ENCODE measurements around the gene ATF2.

The ATF2 gene

DNA sequence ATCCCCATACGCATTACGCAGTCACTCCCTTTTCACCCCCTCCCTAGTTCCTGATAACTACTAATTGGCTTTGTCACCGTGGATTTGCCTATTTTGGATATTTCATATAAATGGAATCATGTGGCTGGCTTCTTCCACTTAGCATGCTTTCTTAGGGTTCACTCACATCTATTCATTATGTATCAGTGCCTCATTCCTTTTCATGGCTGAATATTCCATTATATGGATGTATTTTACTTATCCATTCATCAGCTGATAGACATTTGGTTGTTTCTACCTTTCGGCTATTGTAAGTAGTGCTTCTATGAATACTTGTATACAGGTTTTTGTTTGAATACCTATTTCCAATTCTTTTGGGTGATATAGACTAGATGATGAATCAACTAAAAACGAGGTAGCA, 8.6 kb upstream of the ATF2 start:
- no peak for DNase-seq (ENCODE audit: low read depth)
- in situ Hi-C loops (cut with HindIII; ENCODE audit: low sequenced_read_pairs) = no loop called here
- no peak overlapping the region for H3K4me3 ChIP-seq (ENCODE audit: low read depth, low read length)
- TF ChIP-seq CTCF (IDR thresholded peaks at IDR 0.05; ENCODE audit: low read depth, low read length, missing control alignments) = no peak

DNA sequence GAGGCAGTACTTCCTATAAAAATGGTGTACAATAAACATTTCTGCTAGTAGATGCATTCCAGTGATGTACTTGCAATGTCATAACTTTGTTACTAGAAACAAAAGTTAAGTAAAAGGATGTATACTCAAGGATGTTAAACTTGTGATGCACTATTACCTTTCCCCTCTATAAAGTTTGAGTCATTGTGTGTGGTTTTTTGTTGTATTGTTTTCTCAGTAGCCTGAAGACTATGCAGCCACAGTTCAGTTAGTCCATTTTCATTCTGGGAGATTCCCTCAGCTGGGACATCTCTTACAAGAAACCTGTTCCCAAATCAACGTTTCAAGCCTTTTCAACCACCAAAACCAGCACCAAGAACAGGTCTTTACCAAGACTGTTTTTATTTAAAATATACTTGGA, 7.9 kb upstream of the ATF2 start:
- TF ChIP-seq CTCF (IDR thresholded peaks at IDR 0.05; ENCODE audit: low read depth, low read length, missing control alignments) = no peak
- in situ Hi-C loops (cut with HindIII; ENCODE audit: low sequenced_read_pairs) = no loop called here
- H3K4me3 ChIP-seq (ENCODE audit: low read depth, low read length) = no peak overlapping the region
- no peak for DNase-seq (ENCODE audit: low read depth)

DNA sequence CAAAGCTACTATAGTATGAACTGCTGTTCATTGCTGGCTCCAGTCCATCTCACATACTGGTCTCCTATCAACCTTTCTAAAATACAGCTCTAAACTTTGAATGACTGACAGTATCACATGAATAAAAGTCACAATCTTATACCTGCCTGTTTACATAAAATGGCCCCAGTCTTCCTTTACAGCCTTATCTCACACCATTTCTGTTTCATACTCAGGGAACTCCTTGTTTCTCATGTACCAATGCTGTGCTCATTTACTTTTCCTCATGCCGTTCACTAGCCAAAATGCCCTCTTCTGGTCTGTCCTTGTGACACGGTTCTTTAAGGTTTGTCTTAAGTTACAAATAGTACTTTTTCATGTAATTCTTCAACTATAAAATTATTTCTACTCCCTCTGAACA, 7.3 kb upstream of the ATF2 start:
- no peak for TF ChIP-seq CTCF (IDR thresholded peaks at IDR 0.05; ENCODE audit: low read depth, low read length, missing control alignments)
- DNase-seq (ENCODE audit: low read depth) = no peak
- in situ Hi-C loops (cut with HindIII; ENCODE audit: low sequenced_read_pairs) = no loop called here
- H3K4me3 ChIP-seq (ENCODE audit: low read depth, low read length) = no peak overlapping the region

DNA sequence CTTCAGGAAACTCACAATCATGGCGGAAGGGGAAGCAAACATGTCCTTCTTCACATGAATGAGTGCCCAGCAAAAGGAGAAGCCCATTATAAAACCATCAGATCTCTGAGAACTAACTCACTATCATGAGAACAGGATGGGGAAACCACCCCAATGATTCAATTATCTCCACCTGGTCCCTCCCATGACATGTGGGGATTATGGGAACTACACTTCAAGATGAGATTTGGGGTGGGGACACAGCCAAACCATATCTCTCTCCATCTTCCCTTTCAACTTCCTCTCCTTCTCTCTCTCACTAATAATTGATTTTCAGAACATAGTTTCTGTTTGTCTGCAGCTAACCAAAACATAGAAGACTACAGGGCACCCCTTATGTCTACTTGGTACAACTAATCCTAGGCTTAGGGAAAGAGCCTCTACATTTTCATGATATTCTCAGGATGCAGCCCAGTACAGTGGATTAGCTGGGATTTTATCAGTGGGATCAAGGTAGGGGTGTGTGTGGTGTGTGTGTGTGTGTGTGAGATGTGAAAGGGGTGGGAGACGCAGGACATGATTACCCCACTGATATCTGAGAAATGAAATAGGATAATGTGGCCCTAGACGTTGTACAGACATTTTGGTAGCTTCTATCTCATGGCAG, 2.8 kb upstream of the ATF2 start:
- in situ Hi-C loops (cut with HindIII; ENCODE audit: low sequenced_read_pairs) = no loop called here
- H3K4me3 ChIP-seq (ENCODE audit: low read depth, low read length) = no peak overlapping the region
- no peak for TF ChIP-seq CTCF (IDR thresholded peaks at IDR 0.05; ENCODE audit: low read depth, low read length, missing control alignments)
- no peak for DNase-seq (ENCODE audit: low read depth)

DNA sequence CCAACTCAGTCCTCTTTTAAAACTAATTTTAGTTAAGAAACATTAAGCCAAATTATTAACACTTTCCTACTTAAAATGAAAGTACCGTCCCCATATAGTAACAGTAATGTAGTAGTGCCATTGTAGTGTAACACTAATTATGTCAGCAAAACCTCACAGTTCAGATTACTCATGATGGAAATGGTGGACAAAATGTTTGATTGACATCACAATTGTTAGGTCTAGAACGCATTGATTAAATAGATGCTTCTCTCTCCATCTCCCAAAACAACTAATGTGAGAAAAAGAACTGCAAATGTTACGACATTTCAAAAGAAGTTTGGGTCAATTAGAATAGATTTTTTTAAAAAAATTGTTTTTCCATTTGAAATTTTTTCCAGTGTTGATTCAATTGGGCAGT, 1.2 kb upstream of the ATF2 start:
- no peak for DNase-seq (ENCODE audit: low read depth)

DNA sequence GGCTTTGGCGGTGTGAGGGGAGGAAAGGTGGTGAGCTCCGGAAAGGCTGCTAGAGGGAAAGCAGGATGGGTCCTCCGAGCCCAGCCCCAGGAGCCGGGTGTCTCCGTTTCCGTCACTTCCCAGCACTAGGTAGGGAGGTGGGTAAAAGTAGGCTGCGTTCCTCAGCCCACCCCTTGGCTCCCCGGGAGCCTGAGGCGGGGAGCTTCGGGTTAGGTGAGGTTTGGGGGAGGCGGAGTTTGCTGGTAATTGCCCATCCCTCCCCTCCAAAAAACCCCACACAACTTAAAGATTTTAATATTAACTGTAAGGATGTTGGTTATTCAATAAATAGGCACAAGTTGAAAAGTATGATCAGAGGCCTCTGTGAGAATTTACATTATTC, 552 bp upstream of the ATF2 start:
- DNase-seq (ENCODE audit: low read depth) = no peak
- no peak for TF ChIP-seq CTCF (IDR thresholded peaks at IDR 0.05; ENCODE audit: low read depth, low read length, missing control alignments)
- in situ Hi-C loops (cut with HindIII; ENCODE audit: low sequenced_read_pairs) = no loop called here

More for the DNA sequence above, 1.2 kb upstream of the ATF2 start:
- H3K4me3 ChIP-seq (ENCODE audit: low read depth, low read length) = peak overlapping the region; percentile 100
- no peak for TF ChIP-seq CTCF (IDR thresholded peaks at IDR 0.05; ENCODE audit: low read depth, low read length, missing control alignments)
- in situ Hi-C loops (cut with HindIII; ENCODE audit: low sequenced_read_pairs) = no loop called here

More for the DNA sequence above, 552 bp upstream of the ATF2 start:
- peak overlapping the region; percentile 100 for H3K4me3 ChIP-seq (ENCODE audit: low read depth, low read length)
